KOPT-K1 (cell line): ENCODE results near the gene AOPEP.

Source experiments
- H3K27ac ChIP-seq: fragments of 200-600 bp; sonication (generic); 2 replicates; pipeline ENCODE4 v1.5.1; 2016; ENCODE audit warnings: antibody characterized with exemption, mild to moderate bottlenecking, low read depth, low read length; ENCODE audit not compliant: poor library complexity, severe bottlenecking
- H3K36me3 ChIP-seq: fragments of 200-600 bp; sonication (generic); 2 replicates; pipeline ENCODE4 v1.5.1; 2017; ENCODE audit warnings: antibody characterized with exemption, mild to moderate bottlenecking, low read length, moderate library complexity; ENCODE audit not compliant: insufficient read depth
- H3K9me3 ChIP-seq: fragments of 200-600 bp; sonication (generic); 2 replicates; pipeline ENCODE4 v1.5.1; 2017; ENCODE audit warnings: antibody characterized with exemption, low read length, mild to moderate bottlenecking; ENCODE audit not compliant: insufficient read depth, poor library complexity, severe bottlenecking

Gene AOPEP

DNA sequence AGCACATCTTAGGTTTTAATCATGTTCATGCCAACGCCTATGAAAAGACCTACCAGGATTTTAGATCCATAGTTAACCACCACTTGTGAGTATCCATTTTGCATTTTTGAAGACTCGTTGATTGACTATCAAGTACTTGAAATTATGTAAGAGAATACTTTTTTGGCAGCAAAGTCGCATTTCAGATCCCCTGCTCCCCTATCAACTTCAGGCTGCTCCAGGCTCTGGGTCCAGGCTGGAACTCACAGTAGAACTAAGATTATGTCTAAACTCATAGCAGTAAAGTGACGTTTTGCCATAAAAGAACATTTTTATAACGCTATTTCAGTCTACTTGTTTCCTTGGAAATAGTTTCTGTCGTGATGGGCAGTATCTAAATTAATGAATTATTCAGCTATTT, 323.3 kb downstream of the AOPEP start:
- Histone ChIP-seq H3K36me3 (no peaks in the 10 kb centered on the region), H3K9me3 (no peaks in the 10 kb centered on the region), H3K27ac (no peak overlapping the region)

DNA sequence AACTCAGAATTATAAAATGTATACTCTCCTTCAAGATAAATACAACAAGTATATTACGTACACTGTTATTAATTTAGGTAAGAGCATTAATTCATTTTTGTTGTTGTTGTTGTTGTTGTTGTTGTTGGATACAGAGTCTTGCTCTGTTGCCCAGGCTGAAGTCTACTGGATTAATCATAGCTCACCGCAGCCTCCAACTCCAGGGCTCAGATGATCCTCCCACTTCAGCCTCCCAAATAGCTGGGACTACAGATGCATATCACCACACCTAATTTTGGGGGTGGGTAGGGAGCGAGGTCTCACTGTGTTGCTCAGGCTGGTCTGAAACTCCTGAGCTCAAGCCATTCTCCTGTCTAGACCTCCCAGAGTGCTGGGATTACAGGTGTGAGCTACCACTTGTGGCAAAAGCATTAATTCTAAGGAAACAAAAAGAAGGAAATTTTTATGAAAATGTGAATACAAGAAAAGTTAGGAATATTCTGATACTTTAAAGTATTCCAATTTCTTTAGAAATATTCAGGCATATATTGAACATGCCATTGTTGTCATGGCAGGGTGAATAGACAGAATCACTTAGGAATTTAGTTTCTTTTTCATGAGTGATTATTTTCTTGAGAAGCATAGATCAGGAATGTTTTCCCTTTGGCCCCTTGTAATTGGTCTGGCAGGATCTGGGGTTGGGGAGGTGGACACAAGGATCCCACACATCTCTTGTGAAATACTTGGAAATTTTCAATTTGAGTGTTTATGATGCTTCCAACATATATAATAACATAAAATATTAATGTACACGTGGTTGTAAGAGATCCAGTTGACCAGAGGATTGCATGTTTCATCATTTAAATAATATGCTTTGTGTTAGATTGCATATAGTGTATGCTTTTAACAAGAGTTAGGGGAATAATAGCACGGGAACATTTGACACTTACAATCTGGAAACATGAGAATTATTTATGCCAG, 327.4 kb downstream of the AOPEP start:
- H3K9me3 ChIP-seq: no peaks in the 10 kb centered on the region
- H3K27ac ChIP-seq: no peak overlapping the region

DNA sequence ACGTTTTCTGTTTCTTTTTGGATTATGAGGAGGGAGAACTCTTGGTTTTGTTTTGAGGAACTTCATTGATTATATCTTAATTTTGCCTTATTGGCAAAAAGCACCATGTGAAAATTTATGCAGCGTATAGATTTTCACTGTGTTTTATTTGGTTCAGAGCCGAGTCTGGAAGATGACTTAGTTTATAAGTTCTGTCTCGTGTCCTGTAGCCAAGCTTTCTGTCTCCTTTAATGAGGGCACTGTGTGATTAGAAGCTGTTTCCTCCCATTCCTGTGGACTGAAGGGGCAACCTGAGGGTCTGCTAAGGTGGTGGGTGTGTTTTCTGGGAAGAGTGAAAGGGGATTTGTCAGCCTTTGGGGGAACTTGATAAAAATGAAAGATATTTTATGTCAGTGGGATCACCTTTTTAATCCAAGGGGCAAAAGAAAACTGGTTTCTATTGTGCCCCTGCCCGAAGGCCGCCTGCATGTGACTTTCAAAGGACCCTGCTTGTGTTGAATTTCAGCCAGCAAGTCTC, 328.9 kb downstream of the AOPEP start:
- Histone ChIP-seq H3K27ac (no peak overlapping the region), H3K36me3 (no peaks in the 10 kb centered on the region), H3K9me3 (no peaks in the 10 kb centered on the region)

More for the DNA sequence above, 327.4 kb downstream of the AOPEP start:
- no peaks in the 10 kb centered on the region for H3K36me3 ChIP-seq

DNA sequence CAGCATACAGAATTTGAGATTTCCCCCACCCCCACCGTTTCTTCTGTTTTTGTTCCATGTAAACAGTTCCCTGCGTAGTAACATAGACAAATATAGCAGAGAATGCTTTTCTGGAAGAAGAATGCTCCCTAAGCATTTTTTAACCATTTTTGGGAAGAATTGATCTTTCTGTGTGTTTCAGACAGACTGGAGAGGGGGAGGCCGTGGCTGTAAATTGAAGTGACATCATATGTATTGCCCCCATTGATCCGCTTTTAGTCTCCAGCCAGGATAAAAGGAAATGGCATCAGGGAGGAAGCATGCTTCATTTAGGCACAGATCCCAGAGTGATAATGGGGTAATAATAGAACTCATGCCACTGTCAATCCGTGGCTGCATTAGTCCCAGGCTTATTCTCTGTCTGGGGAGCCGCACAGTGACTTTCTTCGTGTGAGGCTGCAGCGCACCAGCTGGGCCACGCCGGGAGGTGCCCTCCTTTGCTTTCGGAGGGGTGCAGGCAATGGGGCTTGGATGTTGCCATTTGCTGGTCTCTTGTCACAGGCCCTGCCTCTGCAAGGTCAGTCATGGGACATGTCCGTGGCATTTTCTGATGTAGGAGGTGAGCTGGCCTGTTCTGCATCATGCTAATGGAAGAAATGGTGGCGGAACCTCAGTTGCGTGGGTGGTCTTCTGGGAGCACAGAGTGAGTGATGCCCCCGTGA, 329.5 kb downstream of the AOPEP start:
- Histone ChIP-seq H3K36me3 (no peaks in the 10 kb centered on the region), H3K9me3 (no peaks in the 10 kb centered on the region), H3K27ac (no peak overlapping the region)

DNA sequence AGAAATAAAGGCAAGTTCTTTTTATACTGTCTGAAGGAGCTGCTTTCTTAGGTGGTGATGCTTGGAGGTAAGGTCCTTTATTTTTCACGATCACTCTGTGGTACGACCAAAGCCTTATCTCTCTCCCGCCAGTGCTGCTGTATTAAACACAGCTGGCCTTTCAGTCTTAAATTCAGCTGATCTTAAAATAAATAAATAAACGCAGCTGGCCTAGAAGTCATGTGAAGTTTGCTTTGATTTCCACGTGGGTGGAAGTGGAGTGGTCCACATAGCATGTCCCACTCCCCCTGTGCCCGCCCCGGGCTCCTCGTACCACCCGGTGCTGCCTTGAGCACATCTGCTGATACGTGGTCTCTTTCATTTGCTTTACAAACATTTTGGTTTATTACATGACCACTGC, 330.6 kb downstream of the AOPEP start:
- H3K27ac ChIP-seq: no peak overlapping the region
- no peaks in the 10 kb centered on the region for H3K36me3 ChIP-seq
- H3K9me3 ChIP-seq: no peaks in the 10 kb centered on the region

DNA sequence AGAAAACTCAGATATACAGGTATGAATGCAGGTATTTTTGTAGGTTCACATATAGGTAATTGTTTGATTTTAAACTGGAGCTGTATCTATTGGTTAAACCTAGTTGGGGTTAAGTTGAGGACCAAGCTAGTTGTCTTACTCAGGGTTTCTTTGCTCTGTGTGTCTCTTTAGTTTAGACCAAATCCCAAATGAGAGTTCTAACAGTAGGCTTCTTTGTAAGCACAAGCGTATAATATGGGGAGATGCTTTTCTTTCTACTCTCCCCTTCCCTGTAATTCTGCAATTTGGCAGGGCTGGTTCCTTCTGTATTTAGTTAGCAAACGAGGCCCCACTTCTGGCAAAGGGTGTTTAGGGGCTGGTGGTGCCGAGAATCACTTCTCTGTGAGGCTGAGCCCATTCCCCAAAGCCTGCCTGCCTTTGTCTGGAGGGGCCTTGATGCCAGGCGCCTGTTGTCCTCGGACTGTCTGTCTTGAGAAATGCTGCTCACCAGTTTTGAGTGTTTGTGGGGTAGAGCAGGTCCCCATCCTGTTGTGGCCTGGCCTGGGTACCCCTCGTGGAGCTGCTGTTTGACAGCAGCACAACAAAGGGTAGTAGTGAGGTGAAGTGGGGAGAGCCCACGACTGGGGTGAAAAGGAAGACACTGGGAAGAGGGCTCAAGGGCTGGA, 331.8 kb downstream of the AOPEP start:
- Histone ChIP-seq H3K27ac (no peak overlapping the region), H3K36me3 (no peaks in the 10 kb centered on the region), H3K9me3 (no peaks in the 10 kb centered on the region)

DNA sequence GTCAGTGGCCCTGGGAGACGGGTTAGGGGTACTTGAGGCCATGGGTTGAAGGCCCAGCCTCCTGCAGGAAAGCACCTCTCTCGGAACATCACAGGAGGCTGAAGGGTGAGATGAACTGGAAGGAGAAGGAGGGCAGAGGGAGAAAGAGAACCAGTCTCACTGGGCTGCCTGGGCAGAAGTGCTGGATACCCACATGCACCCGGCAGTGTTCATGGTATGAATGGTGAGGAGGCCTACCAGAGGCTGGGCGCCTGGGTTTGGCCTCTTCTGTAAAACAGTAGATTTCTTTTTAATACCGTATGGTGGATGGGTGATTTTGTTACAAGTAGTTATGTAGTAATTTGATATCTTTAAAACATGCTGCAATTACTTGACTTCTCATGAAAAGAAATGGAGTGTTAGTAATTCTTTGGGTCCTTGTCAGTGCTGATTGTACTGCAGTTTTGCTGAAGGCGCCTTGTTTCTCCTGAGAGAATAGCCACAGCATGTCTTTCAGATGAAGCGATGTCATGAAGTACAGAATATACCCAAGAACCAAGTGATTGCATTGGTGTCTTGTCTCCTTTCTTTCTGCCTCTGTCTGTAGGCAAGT, 332.4 kb downstream of the AOPEP start:
- Histone ChIP-seq H3K9me3 (no peaks in the 10 kb centered on the region), H3K27ac (no peak overlapping the region), H3K36me3 (no peaks in the 10 kb centered on the region)

DNA sequence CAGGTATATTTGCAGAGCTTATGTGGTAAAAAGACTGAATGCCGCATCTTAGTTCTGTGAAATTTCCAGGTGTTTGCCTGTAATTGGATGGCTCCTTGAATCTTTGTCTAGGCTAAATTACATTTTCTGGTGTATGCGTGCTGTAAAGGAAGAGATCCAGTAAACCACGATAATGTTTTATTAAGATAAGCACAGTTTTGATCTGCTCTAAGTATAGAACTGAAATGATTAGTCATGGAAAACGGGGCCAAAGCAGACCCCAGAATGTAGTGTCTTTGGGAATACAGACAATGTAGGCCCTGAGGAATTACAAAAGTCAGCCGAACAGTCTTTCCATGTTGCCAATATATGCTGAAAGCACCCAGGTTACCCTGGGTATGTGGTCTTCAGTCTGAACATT, 333.7 kb downstream of the AOPEP start:
- H3K27ac ChIP-seq: no peak overlapping the region
- no peaks in the 10 kb centered on the region for H3K36me3 ChIP-seq
- H3K9me3 ChIP-seq: no peaks in the 10 kb centered on the region

DNA sequence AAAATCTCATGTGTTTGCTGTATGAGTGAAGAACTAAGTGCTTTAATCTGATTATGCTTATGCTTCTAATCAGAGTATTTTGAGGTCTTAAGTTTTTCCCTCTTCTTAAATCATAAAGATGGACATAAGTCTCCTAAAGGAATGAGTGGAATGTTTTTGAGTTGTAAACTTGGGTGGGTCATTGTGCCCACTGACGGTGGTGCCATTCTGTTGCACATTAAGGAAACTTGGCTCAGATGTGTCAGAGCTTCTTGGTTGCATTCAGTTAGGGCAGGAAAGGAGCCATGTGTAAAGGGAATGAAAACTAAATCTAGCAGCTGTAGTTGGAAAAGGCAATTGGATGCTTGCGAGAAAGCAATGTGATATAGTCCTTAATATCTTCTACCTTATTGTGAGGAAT, 334.4 kb downstream of the AOPEP start:
- H3K9me3 ChIP-seq: no peaks in the 10 kb centered on the region
- H3K27ac ChIP-seq: no peak overlapping the region
- H3K36me3 ChIP-seq: no peaks in the 10 kb centered on the region

DNA sequence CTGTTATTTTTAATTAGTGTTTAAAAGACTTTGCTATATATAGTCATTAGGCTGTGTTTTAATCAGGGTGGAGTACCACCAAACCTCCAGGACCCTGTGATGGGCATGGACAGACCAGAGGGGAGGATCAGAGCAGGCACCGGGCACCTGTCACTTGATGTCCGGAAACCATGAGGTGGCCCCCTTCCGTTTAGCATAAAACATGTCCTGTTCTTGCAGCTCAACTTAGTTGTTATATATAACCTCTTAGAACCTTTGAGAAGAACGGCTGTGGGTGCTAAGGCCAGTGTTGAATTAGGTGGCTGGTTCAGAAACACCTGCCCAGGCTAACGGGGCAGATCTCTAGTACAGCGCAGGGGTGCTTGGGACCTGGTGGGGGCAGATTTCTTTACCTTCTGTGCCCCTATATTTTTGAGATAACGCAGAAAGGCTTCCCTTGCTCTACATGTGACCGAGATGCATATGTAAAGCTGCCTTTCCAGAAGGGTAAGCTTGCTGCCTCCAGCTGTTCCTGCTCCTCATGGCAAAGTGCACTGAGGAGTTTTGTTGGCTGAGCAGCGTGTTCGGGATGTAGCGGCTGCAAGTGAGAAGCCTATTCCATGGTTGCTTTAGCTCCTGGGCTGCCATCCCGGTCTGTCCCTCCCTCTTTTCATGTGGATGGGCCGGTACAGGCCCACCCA, 335.6 kb downstream of the AOPEP start:
- no peaks in the 10 kb centered on the region for H3K36me3 ChIP-seq
- no peaks in the 10 kb centered on the region for H3K9me3 ChIP-seq
- H3K27ac ChIP-seq: no peak overlapping the region

DNA sequence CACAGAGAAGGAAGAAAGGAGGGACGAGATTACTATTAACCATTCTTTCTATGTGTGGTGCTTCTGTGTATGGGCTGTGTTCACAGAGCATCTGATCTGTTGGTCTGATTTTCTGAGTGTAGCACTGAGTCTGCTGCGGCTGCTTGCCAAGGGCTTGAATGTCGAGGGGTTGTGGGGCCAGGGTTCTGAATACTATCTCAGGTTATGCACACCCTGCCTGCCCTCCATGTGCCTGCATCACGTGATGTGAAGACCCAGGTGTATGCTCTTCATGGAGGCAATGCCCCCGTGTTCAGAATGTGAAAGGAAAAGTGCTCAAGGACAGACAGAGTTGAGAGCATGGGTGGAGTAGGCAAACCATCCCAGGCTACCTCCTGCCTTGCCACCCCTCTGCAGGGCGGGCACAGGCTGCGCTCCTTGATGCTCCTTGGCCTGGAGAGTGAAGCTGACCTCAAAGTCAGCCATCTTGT, 336.1 kb downstream of the AOPEP start:
- Histone ChIP-seq H3K27ac (no peak overlapping the region), H3K36me3 (no peaks in the 10 kb centered on the region), H3K9me3 (no peaks in the 10 kb centered on the region)

DNA sequence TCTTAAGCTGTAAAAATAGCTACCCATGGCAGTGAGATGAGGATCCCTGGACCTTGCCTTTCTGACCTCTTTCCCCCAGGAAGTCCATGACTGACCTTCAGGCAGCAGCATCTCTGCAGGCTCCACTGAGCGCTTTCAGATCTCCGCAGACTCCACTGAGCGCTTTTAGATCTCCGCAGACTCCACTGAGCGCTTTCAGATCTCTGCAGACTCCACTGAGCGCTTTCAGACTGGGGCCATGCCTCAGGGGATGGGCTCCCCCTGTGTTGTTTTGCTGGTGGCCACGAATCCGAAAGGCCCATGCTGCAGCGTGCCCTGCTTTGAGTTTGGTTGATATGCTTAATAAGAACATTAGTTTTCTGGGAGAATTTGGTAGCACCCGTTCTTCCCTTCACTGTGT, 336.8 kb downstream of the AOPEP start:
- no peak overlapping the region for H3K27ac ChIP-seq
- no peaks in the 10 kb centered on the region for H3K36me3 ChIP-seq
- no peaks in the 10 kb centered on the region for H3K9me3 ChIP-seq

DNA sequence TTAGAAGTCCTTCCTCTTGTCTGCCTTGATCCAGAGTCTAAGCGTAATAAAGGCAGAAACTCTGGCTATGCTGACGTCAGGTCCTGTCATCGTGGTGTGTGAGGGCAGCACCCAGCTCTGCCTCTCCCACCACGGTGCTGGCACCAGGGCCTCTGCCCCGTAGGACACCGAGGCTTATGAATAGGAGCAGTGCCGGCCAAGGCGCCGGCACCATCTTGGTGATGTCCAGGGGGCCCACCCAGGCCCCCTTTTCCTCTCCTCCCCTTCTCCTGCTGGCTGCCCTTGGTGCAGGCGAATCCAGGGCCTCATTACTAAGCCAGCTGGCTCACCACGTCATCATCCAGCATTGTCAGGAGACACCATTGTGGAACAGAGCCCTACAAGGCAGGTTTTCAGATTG, 338.7 kb downstream of the AOPEP start:
- Histone ChIP-seq H3K9me3 (no peaks in the 10 kb centered on the region), H3K27ac (no peak overlapping the region), H3K36me3 (no peaks in the 10 kb centered on the region)

DNA sequence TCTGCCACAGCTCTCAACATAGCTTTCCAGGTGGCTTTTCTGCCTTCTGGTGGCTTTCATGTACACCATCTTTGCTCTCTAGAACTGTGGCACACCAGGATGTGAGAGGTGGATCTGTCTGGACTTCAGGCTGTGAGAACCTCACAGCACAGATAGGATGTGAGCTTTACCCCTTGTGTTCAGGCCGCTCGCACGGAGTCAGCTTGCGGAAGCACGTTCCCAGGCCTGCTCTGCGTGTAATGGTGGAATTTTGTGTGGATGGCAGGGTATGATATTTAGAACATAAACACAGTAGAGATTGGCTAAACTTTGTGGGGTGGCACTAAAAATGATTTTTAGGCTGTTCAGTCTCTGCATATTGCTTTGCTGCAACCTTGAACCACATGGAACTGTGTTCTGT, 340.6 kb downstream of the AOPEP start:
- Histone ChIP-seq H3K27ac (no peak overlapping the region), H3K9me3 (no peaks in the 10 kb centered on the region), H3K36me3 (no peaks in the 10 kb centered on the region)
